ENCODE data around the gene SLC35A4. TPM values are rescaled to one million over a fixed set of nuclear protein-coding genes. Genes with fewer than 3 reads are reported as not detected.

Gene SLC35A4
- total RNA-seq: 17.0 TPM
- polyA plus RNA-seq: 69.7 TPM

- Histone ChIP-seq H3K36me3 (ENCODE audit: insufficient read depth) (no peaks in the 10 kb centered on the region), H3K27ac (ENCODE audit: low read depth) (peak within 1 kb of the TSS; percentile 88), H3K4me1 (ENCODE audit: insufficient read depth) (peaks cover 4% of the 10 kb centered on the region), H3K4me3 (ENCODE audit: low read depth, low read length) (peak within 1 kb of the TSS; percentile 62)
- under 1% methylated on average over 74 of the region's 74 CpGs for WGBS
- peak; percentile 95 for DNase-seq (ENCODE audit: extremely low spot score)
Measured at GRCh38 chr5:140564196-140565023, at the start of gene SLC35A4, which contains the start of gene APBB3. SLC35A4 (plus strand) TSS chr5:140564828; CDS start chr5:140567170, 2,342 bp downstream. APBB3 (minus strand) TSS chr5:140564598; CDS start chr5:140564245, 353 bp downstream.

DNA sequence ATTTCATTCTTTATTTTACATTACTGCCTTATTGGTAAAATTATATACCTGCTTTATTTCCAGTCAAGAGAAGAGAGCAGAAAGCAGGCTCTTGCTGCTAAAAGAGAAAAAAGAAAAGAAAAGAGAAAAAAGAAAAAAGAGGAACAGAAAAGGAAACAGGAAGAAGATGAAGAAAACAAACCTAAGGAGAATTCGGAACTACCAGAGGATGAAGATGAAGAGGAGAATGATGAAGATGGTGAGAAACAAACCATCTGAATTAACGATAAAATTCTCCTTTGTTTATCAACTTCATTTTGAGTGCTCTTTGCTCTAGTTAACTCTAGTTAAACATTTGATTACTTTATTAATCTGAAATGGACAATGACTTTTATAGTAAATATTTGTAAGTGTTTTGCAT is 40.6 kb upstream of the SLC35A4 start:
- Histone ChIP-seq H3K27ac (ENCODE audit: low read depth) (no peak overlapping the region), H3K4me3 (ENCODE audit: low read depth, low read length) (no peak overlapping the region), H3K4me1 (ENCODE audit: insufficient read depth) (no peaks in the 10 kb centered on the region), H3K36me3 (ENCODE audit: insufficient read depth) (peaks cover 3% of the 10 kb centered on the region)
- no peak for DNase-seq (ENCODE audit: extremely low spot score)
- WGBS: 90% methylated on average over 2 of the region's 2 CpGs

DNA sequence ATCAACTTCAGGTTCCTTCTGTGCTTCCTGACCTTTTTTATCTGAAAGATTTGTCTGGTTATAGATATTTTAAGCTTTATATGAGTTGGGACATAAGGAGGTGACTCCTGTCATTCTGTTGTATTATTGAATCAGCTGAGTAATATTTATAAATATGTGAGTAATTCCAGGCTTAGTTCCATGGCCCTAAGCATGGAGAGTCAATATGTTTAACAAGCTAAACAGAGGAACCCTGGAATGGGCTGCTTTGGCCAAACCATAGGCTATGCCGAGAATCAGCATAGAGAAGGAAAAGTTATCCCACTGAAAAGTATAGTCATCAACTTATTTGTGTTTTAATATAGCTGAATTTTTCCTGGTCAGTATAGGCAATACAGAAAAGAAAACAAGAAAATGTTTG is 24.4 kb upstream of the SLC35A4 start:
- no peak overlapping the region for H3K4me3 ChIP-seq (ENCODE audit: low read depth, low read length)
- 92% methylated on average over 1 of the region's 1 CpG for WGBS
- no peaks in the 10 kb centered on the region for H3K4me1 ChIP-seq (ENCODE audit: insufficient read depth)
- no peak overlapping the region for H3K27ac ChIP-seq (ENCODE audit: low read depth)
- no peaks in the 10 kb centered on the region for H3K36me3 ChIP-seq (ENCODE audit: insufficient read depth)
- DNase-seq (ENCODE audit: extremely low spot score): no peak

DNA sequence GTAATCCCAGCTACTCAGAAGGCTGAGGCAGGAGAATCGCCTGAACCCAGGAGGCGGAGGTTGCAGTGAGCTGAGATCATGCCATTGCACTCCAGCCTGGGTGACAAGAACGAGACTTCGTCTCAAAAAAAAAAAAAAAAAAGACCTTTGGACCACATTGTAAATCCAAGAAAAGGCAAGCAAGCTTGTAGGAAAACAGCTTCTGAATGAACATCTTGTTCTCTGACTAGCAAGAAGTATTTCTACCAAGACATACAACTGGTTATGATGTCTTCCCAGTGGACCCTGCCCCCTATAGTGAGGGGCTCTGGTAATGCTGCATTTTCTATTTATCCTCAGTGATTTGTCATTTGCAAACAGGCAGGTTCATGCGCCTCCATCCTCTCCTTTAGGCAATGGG is 21.7 kb upstream of the SLC35A4 start:
- Histone ChIP-seq H3K27ac (ENCODE audit: low read depth) (no peak overlapping the region), H3K36me3 (ENCODE audit: insufficient read depth) (no peaks in the 10 kb centered on the region), H3K4me3 (ENCODE audit: low read depth, low read length) (no peak overlapping the region), H3K4me1 (ENCODE audit: insufficient read depth) (no peaks in the 10 kb centered on the region)
- no peak for DNase-seq (ENCODE audit: extremely low spot score)
- WGBS: 92% methylated on average over 5 of the region's 5 CpGs

GRCh38 chr5:140544986-140545385 is 19.6 kb upstream of the SLC35A4 start:
- Histone ChIP-seq H3K4me1 (ENCODE audit: insufficient read depth) (peaks cover 2% of the 10 kb centered on the region), H3K4me3 (ENCODE audit: low read depth, low read length) (no peak overlapping the region), H3K36me3 (ENCODE audit: insufficient read depth) (no peaks in the 10 kb centered on the region), H3K27ac (ENCODE audit: low read depth) (no peak overlapping the region)
- no peak for DNase-seq (ENCODE audit: extremely low spot score)
- 95% methylated on average over 7 of the region's 7 CpGs for WGBS

DNA sequence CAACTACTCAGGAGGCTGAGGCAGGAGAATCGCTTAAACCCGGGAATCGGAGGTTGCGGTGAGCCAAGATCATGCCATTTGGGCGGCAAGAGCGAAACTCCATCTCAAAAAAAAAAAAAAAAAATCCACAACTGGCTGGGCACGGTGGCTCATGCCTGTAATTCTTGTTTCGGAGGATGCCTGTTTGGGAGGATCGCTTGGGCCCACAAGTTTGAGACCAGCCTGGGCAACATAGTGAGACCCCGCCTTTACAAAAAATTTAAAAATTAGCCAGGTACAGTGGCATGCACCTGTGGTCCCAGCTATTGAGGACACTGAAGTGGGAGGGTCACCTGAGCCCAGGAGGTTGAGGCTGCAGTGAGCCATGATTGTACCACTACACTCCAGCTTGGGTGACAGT is 19.0 kb upstream of the SLC35A4 start:
- Histone ChIP-seq H3K36me3 (ENCODE audit: insufficient read depth) (no peaks in the 10 kb centered on the region), H3K4me3 (ENCODE audit: low read depth, low read length) (no peak overlapping the region), H3K27ac (ENCODE audit: low read depth) (no peak overlapping the region), H3K4me1 (ENCODE audit: insufficient read depth) (peaks cover 2% of the 10 kb centered on the region)
- WGBS: 97% methylated on average over 10 of the region's 10 CpGs
- no peak for DNase-seq (ENCODE audit: extremely low spot score)

DNA sequence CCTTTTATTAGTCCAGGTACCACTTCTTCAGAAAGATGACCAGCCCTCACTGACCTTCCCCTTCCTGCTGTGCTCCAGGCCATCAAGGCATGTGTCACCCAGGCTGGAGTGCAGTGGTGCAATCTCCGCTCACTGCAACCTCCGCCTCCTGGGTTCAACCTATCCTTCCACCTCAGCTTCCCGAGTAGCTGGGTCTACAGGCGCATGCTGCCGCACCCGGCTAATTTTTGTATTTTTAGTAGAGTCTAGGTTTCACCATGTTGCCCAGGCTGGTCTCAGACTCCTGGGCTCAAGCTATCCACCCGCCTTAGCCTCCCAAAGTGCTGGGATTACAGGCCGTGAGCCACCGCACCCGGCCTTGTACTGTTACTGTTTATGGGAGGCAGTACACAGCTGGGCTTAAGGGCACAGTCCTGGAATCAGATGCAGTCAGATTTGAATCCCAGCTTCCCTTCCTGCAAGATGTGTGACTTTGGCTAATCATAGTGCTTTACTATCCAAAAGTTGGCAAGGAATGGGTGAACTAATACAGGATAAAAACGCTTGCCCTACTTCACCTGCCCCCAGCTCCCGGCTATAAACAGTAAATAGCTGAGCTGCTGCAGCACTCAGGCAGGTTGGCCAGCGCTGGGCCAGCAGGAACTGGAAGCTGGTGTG is 17.6 kb upstream of the SLC35A4 start:
- Histone ChIP-seq H3K27ac (ENCODE audit: low read depth) (peak overlapping the region; percentile 18), H3K36me3 (ENCODE audit: insufficient read depth) (no peaks in the 10 kb centered on the region), H3K4me1 (ENCODE audit: insufficient read depth) (peaks cover 2% of the 10 kb centered on the region), H3K4me3 (ENCODE audit: low read depth, low read length) (no peak overlapping the region)
- DNase-seq (ENCODE audit: extremely low spot score): no peak
- 41% methylated on average over 13 of the region's 13 CpGs for WGBS

DNA sequence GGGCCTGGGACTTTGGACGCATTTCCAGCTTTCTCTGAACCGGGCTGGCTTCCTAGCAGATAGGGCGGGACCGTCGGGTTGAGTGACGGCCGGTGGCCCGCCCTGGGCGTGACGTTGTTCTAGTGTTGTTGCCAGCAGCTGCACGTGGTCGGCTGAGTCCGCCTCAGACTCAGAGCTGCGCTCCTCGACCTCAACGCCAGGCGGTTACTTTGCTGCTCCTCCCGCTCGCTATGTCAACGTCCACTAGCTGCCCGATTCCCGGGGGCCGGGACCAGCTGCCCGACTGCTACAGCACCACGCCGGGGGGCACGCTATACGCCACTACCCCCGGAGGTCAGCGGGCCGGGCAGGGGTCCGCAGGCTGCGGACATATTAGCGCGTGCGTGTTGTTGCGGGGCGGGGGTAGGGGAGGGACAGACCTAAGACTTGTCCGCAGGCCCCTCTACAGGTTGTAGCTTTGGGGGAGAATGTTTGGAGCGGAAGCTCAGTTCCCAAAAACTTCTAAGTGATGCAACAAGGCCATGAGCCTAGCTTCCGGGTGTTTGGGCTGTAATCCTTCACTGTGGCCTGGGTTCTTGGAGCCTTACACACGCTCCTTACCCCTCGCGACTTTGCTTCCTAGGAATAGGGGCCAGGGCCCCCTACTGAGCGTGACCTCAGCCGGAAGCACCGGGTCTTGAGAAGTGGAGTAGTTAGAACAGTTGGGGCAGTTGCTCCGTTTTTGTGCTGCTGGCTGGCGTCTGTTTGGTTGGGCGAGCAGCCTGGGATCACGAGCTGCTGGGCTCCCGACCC is 16.9 kb upstream of the SLC35A4 start, which contains the start of gene EIF4EBP3:
TSS of gene EIF4EBP3 (plus strand) at position 155 of the 792 bp plus-strand sequence. CDS start at position 231, 76 bp downstream.
- WGBS: 1% methylated on average over 52 of the region's 52 CpGs
- Histone ChIP-seq H3K4me1 (ENCODE audit: insufficient read depth) (peaks cover 2% of the 10 kb centered on the region), H3K27ac (ENCODE audit: low read depth) (peak within 1 kb of the TSS; percentile 97), H3K4me3 (ENCODE audit: low read depth, low read length) (peak within 1 kb of the TSS; percentile 36), H3K36me3 (ENCODE audit: insufficient read depth) (no peaks in the 10 kb centered on the region)
- DNase-seq (ENCODE audit: extremely low spot score): peak; percentile 84

DNA sequence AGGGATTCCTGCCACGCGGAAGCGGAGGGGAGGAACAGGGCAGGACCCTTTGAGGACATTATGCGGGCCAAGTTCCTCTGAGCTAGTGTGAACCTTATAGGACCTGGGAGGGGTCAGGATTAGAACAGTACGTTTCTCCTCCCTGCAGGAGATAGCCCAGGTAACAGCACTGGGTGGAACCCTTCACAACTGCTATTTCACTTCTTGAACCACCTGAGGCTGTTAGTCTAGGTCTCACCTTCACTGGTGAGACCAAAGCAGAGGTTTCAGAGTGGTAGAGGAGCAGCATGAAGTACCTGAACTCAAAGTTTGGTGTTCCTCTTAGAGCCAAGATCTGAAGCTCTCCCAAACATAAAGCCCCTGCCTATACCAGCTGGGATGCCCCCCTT is 16.3 kb upstream of the SLC35A4 start:
- Histone ChIP-seq H3K36me3 (ENCODE audit: insufficient read depth) (no peaks in the 10 kb centered on the region), H3K27ac (ENCODE audit: low read depth) (peak overlapping the region; percentile 97), H3K4me3 (ENCODE audit: low read depth, low read length) (peak overlapping the region; percentile 36), H3K4me1 (ENCODE audit: insufficient read depth) (peaks cover 2% of the 10 kb centered on the region)
- 4% methylated on average over 5 of the region's 5 CpGs for WGBS
- no peak for DNase-seq (ENCODE audit: extremely low spot score)

DNA sequence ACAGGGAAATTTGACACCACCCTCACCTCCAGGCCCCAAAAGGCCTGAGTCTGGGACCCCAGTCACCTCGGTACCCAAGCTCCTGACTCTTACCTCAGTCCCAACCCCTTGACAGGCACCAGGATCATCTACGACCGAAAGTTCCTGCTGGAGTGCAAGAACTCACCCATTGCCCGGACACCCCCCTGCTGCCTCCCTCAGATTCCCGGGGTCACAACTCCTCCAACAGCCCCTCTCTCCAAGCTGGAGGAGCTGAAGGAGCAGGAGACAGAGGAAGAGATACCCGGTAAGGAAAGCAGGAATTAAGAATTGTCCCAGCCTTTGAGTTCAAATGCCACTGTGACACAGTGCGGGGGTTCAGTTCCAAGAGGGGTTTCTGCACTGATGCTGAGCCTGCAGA is 15.8 kb upstream of the SLC35A4 start:
- no peak overlapping the region for H3K4me3 ChIP-seq (ENCODE audit: low read depth, low read length)
- peaks cover 2% of the 10 kb centered on the region for H3K4me1 ChIP-seq (ENCODE audit: insufficient read depth)
- H3K27ac ChIP-seq (ENCODE audit: low read depth): no peak overlapping the region
- WGBS: 79% methylated on average over 7 of the region's 7 CpGs
- no peak for DNase-seq (ENCODE audit: extremely low spot score)
- H3K36me3 ChIP-seq (ENCODE audit: insufficient read depth): no peaks in the 10 kb centered on the region

DNA sequence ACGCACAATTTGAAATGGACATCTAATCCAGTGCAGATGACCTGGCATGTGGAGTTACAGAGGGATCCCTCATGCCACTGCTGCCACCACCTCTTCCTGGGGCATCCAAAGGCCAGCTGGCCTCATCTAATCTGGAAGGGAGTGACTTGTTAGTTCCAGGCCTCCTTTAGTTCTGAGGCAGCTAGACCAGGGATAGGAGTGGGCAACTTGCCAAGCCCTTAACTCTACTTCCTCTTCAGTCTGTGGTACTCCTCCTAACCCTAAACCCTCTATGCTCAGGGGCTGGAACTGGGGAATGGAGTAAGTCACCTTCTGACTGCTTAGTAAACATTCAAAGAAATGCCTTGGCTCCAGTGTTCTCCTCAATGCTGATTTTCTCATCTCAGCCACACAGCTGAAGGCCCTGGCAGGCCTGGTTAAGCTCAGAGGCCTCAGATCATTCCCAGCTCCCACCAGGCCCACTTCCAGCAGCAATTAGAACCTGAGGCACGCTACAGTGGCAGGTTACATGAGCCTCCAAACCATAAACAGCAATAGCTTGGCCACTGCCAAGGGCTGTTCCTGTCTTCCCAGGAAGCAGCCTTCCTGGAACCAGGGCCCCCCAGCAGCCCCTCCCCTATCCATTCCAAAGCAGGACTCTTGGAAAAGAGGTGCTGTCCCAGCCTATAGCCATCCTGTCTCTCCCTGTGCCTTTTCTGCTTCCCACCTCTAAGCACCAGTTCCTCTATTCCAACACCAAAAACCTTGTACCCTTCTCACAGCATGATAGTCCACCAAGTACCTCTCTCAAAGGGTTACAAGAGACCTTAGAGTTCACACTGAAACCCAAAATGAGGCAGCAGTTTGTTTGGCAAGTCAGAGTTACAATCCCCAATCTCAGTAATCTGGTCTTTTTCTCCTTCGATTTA is 15.1 kb upstream of the SLC35A4 start:
- WGBS: 56% methylated on average over 3 of the region's 3 CpGs
- Histone ChIP-seq H3K27ac (ENCODE audit: low read depth) (no peak overlapping the region), H3K4me1 (ENCODE audit: insufficient read depth) (peaks cover 2% of the 10 kb centered on the region), H3K36me3 (ENCODE audit: insufficient read depth) (no peaks in the 10 kb centered on the region), H3K4me3 (ENCODE audit: low read depth, low read length) (no peak overlapping the region)
- DNase-seq (ENCODE audit: extremely low spot score): peak; percentile 17

DNA sequence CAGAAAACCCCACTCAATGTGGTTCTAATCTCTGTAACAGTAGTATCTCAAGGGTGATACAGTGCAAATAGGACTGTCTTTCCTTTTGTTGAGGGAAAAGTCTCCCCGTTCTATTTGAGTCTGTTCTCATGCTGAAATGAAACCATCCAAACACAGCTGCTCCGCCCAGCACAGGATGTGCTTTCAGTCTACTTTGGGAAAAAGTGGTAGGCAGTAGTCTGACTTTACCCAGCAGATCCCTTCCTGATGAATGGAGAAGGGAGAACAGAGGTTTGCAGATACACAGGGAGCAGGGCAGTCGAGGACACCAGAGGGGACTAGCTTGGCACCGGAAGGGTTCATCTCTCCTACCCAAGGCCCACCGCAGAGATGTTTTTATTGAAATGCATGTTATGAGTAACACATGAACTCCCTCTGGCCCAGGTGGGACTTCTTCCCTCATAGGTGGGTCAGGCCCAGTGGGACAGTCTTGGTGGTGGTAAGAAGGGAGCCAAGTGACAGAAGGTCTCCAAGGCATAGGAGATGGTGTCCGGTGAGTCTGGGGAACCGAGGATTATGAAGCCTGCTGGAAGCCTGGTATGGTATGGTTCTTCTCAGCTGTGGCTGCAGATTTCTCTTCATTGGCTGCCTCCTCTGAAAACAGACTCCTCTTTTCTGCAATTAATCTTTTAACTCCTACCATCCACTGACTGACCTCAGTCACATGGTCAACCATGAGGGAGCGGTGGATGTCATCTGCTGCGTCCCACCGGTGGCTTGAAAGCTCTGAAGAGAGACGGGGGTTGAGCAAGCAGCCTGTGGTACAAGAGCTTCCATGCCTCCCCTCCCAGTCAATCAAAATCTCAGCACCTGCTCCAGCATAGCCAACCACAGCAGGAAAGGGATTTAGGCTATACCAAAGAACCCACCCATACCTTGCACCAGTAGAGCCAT is 14.2 kb upstream of the SLC35A4 start:
- 85% methylated on average over 11 of the region's 11 CpGs for WGBS
- Histone ChIP-seq H3K4me1 (ENCODE audit: insufficient read depth) (peaks cover 2% of the 10 kb centered on the region), H3K36me3 (ENCODE audit: insufficient read depth) (no peaks in the 10 kb centered on the region), H3K4me3 (ENCODE audit: low read depth, low read length) (no peak overlapping the region), H3K27ac (ENCODE audit: low read depth) (no peak overlapping the region)
- DNase-seq (ENCODE audit: extremely low spot score): no peak
